ENCODE data around the gene PHGDH. TPM values are rescaled to one million over a fixed set of nuclear protein-coding genes. Genes with fewer than 3 reads are reported as not detected.

The PHGDH gene
- total RNA-seq, 1 experiment from 2014 or later, result 82.0 TPM

DNA sequence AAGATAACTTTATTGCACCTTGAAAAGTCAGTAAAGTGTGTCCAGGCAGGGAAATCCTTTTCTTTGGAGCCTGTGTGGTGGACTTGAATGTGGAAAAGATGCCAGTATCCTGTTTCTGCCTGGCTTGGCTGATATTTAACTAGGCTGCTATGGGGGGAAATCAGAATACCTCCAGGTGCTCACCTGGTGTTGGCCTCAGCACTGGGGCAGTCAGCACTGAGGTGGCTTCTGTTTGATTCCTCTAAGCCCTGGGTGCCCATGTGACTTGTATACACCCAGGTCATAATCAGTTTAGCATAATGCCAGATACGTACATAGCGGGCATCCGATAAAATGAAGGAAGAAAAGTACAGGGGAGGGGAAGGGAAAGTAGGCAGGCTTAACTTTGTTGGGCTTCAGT, 7.2 kb downstream of the PHGDH start:
- no peak for DNase-seq (ENCODE audit: low read depth, low spot score)
- Histone ChIP-seq H3K36me3 (ENCODE audit: control insufficient read depth, insufficient read depth, low read length) (no peaks in the 10 kb centered on the region), H3K27me3 (ENCODE audit: control insufficient read depth, insufficient read depth, low read length) (no peaks in the 10 kb centered on the region), H3K4me3 (ENCODE audit: low read depth in 2 of 2, low read length in 2 of 2) (no peak overlapping the region), H3K4me1 (ENCODE audit: control insufficient read depth, insufficient read depth, low read length) (0 out of 2 replicates have a peak, but pooled peaks cover 3% of the 10 kb centered on the region), H3K27ac (ENCODE audit: low read length) (no peak overlapping the region), H3K9me3 (ENCODE audit: control insufficient read depth, insufficient read depth, low read depth, low read length) (no peaks in the 10 kb centered on the region)
- TF ChIP-seq, protein P1, sequence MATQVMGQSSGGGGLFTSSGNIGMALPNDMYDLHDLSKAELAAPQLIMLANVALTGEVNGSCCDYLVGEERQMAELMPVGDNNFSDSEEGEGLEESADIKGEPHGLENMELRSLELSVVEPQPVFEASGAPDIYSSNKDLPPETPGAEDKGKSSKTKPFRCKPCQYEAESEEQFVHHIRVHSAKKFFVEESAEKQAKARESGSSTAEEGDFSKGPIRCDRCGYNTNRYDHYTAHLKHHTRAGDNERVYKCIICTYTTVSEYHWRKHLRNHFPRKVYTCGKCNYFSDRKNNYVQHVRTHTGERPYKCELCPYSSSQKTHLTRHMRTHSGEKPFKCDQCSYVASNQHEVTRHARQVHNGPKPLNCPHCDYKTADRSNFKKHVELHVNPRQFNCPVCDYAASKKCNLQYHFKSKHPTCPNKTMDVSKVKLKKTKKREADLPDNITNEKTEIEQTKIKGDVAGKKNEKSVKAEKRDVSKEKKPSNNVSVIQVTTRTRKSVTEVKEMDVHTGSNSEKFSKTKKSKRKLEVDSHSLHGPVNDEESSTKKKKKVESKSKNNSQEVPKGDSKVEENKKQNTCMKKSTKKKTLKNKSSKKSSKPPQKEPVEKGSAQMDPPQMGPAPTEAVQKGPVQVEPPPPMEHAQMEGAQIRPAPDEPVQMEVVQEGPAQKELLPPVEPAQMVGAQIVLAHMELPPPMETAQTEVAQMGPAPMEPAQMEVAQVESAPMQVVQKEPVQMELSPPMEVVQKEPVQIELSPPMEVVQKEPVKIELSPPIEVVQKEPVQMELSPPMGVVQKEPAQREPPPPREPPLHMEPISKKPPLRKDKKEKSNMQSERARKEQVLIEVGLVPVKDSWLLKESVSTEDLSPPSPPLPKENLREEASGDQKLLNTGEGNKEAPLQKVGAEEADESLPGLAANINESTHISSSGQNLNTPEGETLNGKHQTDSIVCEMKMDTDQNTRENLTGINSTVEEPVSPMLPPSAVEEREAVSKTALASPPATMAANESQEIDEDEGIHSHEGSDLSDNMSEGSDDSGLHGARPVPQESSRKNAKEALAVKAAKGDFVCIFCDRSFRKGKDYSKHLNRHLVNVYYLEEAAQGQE (IDR thresholded peaks at IDR 0.05; ENCODE audit: insufficient read depth in 1 of 2, low read depth in 2 of 2, low read length in 1 of 2), result no peak
- no peak for TF ChIP-seq TCF7L2 (IDR thresholded peaks at IDR 0.05; ENCODE audit: low read depth, low read length)
- no peak for TF ChIP-seq SIN3A (IDR thresholded peaks at IDR 0.05; ENCODE audit: borderline replicate concordance, insufficient read depth, low read depth, low read length)
- no peak for TF ChIP-seq CTCF (IDR thresholded peaks at IDR 0.05)
- TF ChIP-seq POLR2AphosphoS5 (IDR thresholded peaks at IDR 0.05; ENCODE audit: low read depth, low read length), result no peak
- in situ Hi-C loops (cut with HindIII; ENCODE audit: low pct_unique_long_range_greater_than_20kb, low sequenced_read_pairs) (no loop called here), intact Hi-C loops (cut with micrococcal nuclease; ENCODE audit: unreplicated experiment) (no loop called here)
- BruUV-seq (replicated peaks), result no TSS peak
- ChIA-PET CTCF (no interaction called here), POLR2A (no interaction called here)
- ATAC-seq, result no peak

DNA sequence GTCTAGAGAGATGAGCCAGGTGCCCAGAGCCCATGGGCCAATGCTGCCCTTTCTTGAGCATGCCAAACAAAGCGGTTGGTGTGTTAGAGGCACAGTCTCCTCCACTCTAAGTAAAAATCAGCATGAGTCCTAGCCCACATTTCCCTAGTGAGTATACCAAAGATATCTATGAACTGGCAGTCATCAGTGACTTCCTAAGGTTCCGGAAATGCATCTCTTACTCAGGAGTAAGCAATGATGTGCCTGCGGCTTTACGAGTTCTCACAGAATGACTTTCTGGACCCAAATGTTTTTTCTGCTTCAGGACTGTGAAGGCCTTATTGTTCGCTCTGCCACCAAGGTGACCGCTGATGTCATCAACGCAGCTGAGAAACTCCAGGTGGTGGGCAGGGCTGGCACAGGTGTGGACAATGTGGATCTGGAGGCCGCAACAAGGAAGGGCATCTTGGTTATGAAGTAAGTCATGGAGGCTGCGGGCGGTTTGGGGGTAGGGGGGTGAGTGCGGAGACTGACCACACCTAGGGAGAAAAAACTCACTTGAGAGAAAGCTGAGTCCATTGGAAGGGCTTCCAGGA, 9.2 kb downstream of the PHGDH start:
- no TSS peak for BruUV-seq (replicated peaks)
- no peaks in the 10 kb centered on the region for H3K9me3 ChIP-seq (ENCODE audit: control insufficient read depth, insufficient read depth, low read depth, low read length)
- POLR2A ChIA-PET, result no interaction called here

GRCh38 chr1:119721896-119722295, 10.2 kb downstream of the PHGDH start:
- H3K4me3 ChIP-seq (ENCODE audit: low read depth in 2 of 2, low read length in 2 of 2), result no peak overlapping the region
- CTCF ChIA-PET, result no interaction called here

More for the DNA sequence above, 9.2 kb downstream of the PHGDH start:
- no peak for TF ChIP-seq TCF7L2 (IDR thresholded peaks at IDR 0.05; ENCODE audit: low read depth, low read length)
- ATAC-seq (no peak), DNase-seq (ENCODE audit: low read depth, low spot score) (no peak)
- H3K4me3 ChIP-seq (ENCODE audit: low read depth in 2 of 2, low read length in 2 of 2), result no peak overlapping the region
- intact Hi-C loops (cut with micrococcal nuclease; ENCODE audit: unreplicated experiment) (no loop called here), in situ Hi-C loops (cut with HindIII; ENCODE audit: low pct_unique_long_range_greater_than_20kb, low sequenced_read_pairs) (no loop called here)
- H3K36me3 ChIP-seq (ENCODE audit: control insufficient read depth, insufficient read depth, low read length), result no peaks in the 10 kb centered on the region
- H3K4me1 ChIP-seq (ENCODE audit: control insufficient read depth, insufficient read depth, low read length), result no peaks in the 10 kb centered on the region
- CTCF ChIA-PET, result no interaction called here
- no peaks in the 10 kb centered on the region for H3K27me3 ChIP-seq (ENCODE audit: control insufficient read depth, insufficient read depth, low read length)
- H3K27ac ChIP-seq (ENCODE audit: low read length), result no peak overlapping the region

More at GRCh38 chr1:119721896-119722295, 10.2 kb downstream of the PHGDH start:
- POLR2A ChIA-PET, result no interaction called here
- no peak for TF ChIP-seq TCF7L2 (IDR thresholded peaks at IDR 0.05; ENCODE audit: low read depth, low read length)
- TF ChIP-seq, protein P1 (IDR thresholded peaks at IDR 0.05; ENCODE audit: insufficient read depth in 1 of 2, low read depth in 2 of 2, low read length in 1 of 2), result no peak
- TF ChIP-seq POLR2AphosphoS5 (IDR thresholded peaks at IDR 0.05; ENCODE audit: low read depth, low read length), result no peak
- no peak for TF ChIP-seq SIN3A (IDR thresholded peaks at IDR 0.05; ENCODE audit: borderline replicate concordance, insufficient read depth, low read depth, low read length)
- no peak for TF ChIP-seq CTCF (IDR thresholded peaks at IDR 0.05)
- H3K9me3 ChIP-seq (ENCODE audit: control insufficient read depth, insufficient read depth, low read depth, low read length), result no peaks in the 10 kb centered on the region
- H3K36me3 ChIP-seq (ENCODE audit: control insufficient read depth, insufficient read depth, low read length), result no peaks in the 10 kb centered on the region
- in situ Hi-C loops (cut with HindIII; ENCODE audit: low pct_unique_long_range_greater_than_20kb, low sequenced_read_pairs), result no loop called here
- BruUV-seq (replicated peaks), result no TSS peak
- intact Hi-C loops (cut with micrococcal nuclease; ENCODE audit: unreplicated experiment), result no loop called here
- DNase-seq (ENCODE audit: low read depth, low spot score), result no peak
- ATAC-seq, result no peak
- H3K27ac ChIP-seq (ENCODE audit: low read length), result no peak overlapping the region
- no peaks in the 10 kb centered on the region for H3K27me3 ChIP-seq (ENCODE audit: control insufficient read depth, insufficient read depth, low read length)
- no peaks in the 10 kb centered on the region for H3K4me1 ChIP-seq (ENCODE audit: control insufficient read depth, insufficient read depth, low read length)
